K562 (cell line): ENCODE measurements around the gene HJV. TPM values are rescaled to one million over a fixed set of nuclear protein-coding genes. Genes with fewer than 3 reads are reported as not detected.

Experiments used
- DEAF1 ChIP-seq: fragments of 450-650 bp; formaldehyde crosslinking; IDR thresholded peaks from 2 replicates; pipeline ENCODE4 v1.4.0; 2020; ENCODE audit warnings: mild to moderate bottlenecking, moderate library complexity
- GMEB1 ChIP-seq: fragments of 250-450 bp; sonication (Bioruptor Pico); IDR thresholded peaks from 2 replicates; pipeline ENCODE4 v1.4.0; 2020; ENCODE audit warnings: mild to moderate bottlenecking
- HEY1 ChIP-seq: fragments of 250-450 bp; sonication (Bioruptor Pico); IDR thresholded peaks from 2 replicates; pipeline ENCODE4 v1.5.0; 2020; ENCODE audit warnings: mild to moderate bottlenecking, moderate library complexity, borderline replicate concordance
- MBD2 ChIP-seq: sonication (generic); IDR thresholded peaks from 2 replicates; pipeline ENCODE4 v1.6.1; 2016; ENCODE audit warnings: low read depth, borderline replicate concordance
- MEF2A ChIP-seq: IDR thresholded peaks from 2 replicates; pipeline ENCODE4 v1.6.1; 2011; ENCODE audit warnings: low read depth, mild to moderate bottlenecking, low read length, moderate library complexity; ENCODE audit not compliant: control insufficient read depth
- MEF2D ChIP-seq: conservative IDR thresholded peaks from 2 replicates; pipeline ENCODE4 v1.6.1; 2016; ENCODE audit warnings: low read depth, missing genetic modification characterization, missing compliant biosample characterization
- MLX ChIP-seq, 2 experiments: fragments of 450-650 bp in 1 of 2; sonication (generic) in 1 of 2; formaldehyde crosslinking; conservative IDR thresholded peaks; 2 replicates each; pipeline versions ENCODE4 v1.4.0 to v1.8.1; 2020 to 2022; ENCODE audit warnings: mild to moderate bottlenecking in 1 of 2, missing genetic modification reagents in 1 of 2
- POU5F1 ChIP-seq: fragments of 150-350 bp; IDR thresholded peaks from 2 replicates; pipeline ENCODE4 v1.6.1; 2014; ENCODE audit warnings: borderline replicate concordance, low read length, low read depth, mild to moderate bottlenecking; ENCODE audit not compliant: partially characterized antibody
- RB1 ChIP-seq: fragments of 450-650 bp; IDR thresholded peaks from 2 replicates; pipeline ENCODE4 v1.6.1; 2017; ENCODE audit warnings: low read depth, mild to moderate bottlenecking
- SMARCA5 ChIP-seq: fragments of 450-650 bp; IDR thresholded peaks from 2 replicates; pipeline ENCODE4 v1.6.1; 2016
- TAF9B ChIP-seq: fragments of 450-650 bp; IDR thresholded peaks from 2 replicates; pipeline ENCODE4 v1.6.1; 2018; ENCODE audit warnings: mild to moderate bottlenecking; ENCODE audit not compliant: partially characterized antibody
- TSC22D4 ChIP-seq: fragments of 450-650 bp; IDR thresholded peaks from 2 replicates; pipeline ENCODE4 v1.6.1; 2016; ENCODE audit warnings: missing genetic modification characterization, missing biosample characterization, control low read depth
- XRCC5 ChIP-seq: fragments of 200-400 bp; formaldehyde crosslinking; IDR thresholded peaks from 2 replicates; pipeline ENCODE4 v1.6.1; 2017; ENCODE audit warnings: low read depth, mild to moderate bottlenecking, low read length
- ZKSCAN3 ChIP-seq: fragments of 250-450 bp; sonication (Bioruptor Pico); IDR thresholded peaks from 2 replicates; pipeline ENCODE4 v1.4.0; 2020
- ZNF23 ChIP-seq: fragments of 250-450 bp; sonication (Bioruptor Pico); IDR thresholded peaks from 2 replicates; pipeline ENCODE4 v1.4.0; 2020; ENCODE audit warnings: mild to moderate bottlenecking
- ZNF282 ChIP-seq: sonication (generic); formaldehyde crosslinking; IDR thresholded peaks from 2 replicates; pipeline ENCODE4 v1.8.1; 2023; ENCODE audit warnings: missing genetic modification reagents
- polyA plus RNA-seq, 8 experiments: library from polyadenylated mRNA; depleted of rRNA in 4 of 8; stranded (reverse) in 5 of 8; unstranded in 3 of 8; fragments of >200 nt; fragmentation: Nextera tagmentation in 2 of 8; fragmentation: Illumina TruSeq in 1 of 8; extraction: Ambion mirVana in 2 of 8; extraction: Trizol in 1 of 8; gene quantifications; 2 replicates each; pipeline versions ENCODE4 v1.2.1 to v1.2.3, GENCODE V29; 2011 to 2014; ENCODE audit warnings: inconsistent platforms in 1 of 8, missing spikeins in 1 of 8
- total RNA-seq, 7 experiments: library from RNA; depleted of rRNA in 6 of 7; stranded (reverse); fragments of >200 nt in 6 of 7; fragmentation: Illumina TruSeq in 2 of 7; extraction: Trizol in 2 of 7; gene quantifications; 2 replicates each; pipeline versions ENCODE4 v1.2.1 to v1.2.3, GENCODE V29; 2011 to 2021; ENCODE audit warnings: low replicate concordance in 1 of 7
- TF ChIP-seq, protein P1 (sequence below): fragments of 450-650 bp; IDR thresholded peaks from 2 replicates; pipeline ENCODE4 v1.6.1; 2016; ENCODE audit warnings: low read depth

HJV gene
- total and polyA plus RNA-seq, 9 of the 15 experiments (the other 6 are each of a cell fraction or from before 2014, with no cell fraction given), result 1.0 to 6.6 (median 2.4) TPM

- TF ChIP-seq MEF2A (0 out of 2 replicates have a peak, but pooled peaks have one; percentile 37), GMEB1 (CRISPR knock-in tag) (peak; percentile 44; the same call in 1 of the 2 replicates), ZKSCAN3 (no peak), ZNF23 (no peak), ZNF282 (CRISPR knock-in tag) (no peak), DEAF1 (CRISPR knock-in tag) (no peak), SMARCA5 (no peak), MLX (CRISPR knock-in tag; conservative IDR thresholded peaks at IDR 0.05) (peak; percentile 100), MBD2 (peak; percentile 89; the same call in 1 of the 2 replicates), XRCC5 (no peak), MEF2D (tag) (peak; percentile 62; the same call in 1 of the 2 replicates), HEY1 (peak; percentile 38; the same call in 1 of the 2 replicates), TSC22D4 (tag) (no peak), RB1 (peak; percentile 87), POU5F1 (peak; percentile 29), TAF9B (peak; percentile 97)
- TF ChIP-seq, protein P1, sequence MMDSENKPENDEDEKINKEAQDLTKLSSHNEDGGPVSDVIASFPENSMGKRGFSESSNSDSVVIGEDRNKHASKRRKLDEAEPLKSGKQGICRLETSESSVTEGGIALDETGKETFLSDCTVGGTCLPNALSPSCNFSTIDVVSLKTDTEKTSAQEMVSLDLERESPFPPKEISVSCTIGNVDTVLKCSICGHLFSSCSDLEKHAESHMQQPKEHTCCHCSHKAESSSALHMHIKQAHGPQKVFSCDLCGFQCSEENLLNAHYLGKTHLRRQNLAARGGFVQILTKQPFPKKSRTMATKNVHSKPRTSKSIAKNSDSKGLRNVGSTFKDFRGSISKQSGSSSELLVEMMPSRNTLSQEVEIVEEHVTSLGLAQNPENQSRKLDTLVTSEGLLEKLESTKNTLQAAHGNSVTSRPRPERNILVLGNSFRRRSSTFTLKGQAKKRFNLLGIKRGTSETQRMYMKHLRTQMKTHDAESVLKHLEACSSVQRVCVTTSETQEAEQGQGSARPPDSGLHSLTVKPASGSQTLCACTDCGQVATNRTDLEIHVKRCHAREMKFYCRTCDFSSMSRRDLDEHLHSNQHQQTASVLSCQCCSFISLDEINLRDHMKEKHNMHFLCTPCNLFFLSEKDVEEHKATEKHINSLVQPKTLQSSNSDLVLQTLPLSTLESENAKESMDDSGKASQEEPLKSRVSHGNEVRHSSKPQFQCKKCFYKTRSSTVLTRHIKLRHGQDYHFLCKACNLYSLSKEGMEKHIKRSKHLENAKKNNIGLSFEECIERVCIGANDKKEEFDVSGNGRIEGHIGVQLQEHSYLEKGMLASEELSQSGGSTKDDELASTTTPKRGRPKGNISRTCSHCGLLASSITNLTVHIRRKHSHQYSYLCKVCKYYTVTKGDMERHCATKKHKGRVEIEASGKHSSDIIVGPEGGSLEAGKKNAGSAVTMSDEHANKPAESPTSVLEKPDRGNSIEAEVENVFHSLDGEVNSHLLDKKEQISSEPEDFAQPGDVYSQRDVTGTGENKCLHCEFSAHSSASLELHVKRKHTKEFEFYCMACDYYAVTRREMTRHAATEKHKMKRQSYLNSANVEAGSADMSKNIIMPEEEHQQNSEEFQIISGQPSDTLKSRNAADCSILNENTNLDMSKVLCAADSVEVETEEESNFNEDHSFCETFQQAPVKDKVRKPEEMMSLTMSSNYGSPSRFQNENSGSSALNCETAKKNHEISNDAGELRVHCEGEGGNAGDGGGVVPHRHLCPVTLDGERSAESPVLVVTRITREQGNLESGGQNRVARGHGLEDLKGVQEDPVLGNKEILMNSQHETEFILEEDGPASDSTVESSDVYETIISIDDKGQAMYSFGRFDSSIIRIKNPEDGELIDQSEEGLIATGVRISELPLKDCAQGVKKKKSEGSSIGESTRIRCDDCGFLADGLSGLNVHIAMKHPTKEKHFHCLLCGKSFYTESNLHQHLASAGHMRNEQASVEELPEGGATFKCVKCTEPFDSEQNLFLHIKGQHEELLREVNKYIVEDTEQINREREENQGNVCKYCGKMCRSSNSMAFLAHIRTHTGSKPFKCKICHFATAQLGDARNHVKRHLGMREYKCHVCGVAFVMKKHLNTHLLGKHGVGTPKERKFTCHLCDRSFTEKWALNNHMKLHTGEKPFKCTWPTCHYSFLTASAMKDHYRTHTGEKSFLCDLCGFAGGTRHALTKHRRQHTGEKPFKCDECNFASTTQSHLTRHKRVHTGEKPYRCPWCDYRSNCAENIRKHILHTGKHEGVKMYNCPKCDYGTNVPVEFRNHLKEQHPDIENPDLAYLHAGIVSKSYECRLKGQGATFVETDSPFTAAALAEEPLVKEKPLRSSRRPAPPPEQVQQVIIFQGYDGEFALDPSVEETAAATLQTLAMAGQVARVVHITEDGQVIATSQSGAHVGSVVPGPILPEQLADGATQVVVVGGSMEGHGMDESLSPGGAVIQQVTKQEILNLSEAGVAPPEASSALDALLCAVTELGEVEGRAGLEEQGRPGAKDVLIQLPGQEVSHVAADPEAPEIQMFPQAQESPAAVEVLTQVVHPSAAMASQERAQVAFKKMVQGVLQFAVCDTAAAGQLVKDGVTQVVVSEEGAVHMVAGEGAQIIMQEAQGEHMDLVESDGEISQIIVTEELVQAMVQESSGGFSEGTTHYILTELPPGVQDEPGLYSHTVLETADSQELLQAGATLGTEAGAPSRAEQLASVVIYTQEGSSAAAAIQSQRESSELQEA, result no peak
Observed at GRCh38 chr1:145996433-145997015, 25.0 kb downstream of the HJV start, which contains the start of gene TXNIP (continued).
